NOMO-1 treated with dmso at 0.1 percent for 144 hours (cell line): Measurements from ENCODE around the gene C6orf62.
"Not testable (repeated sequence)": the region's sequence is repeated elsewhere in the genome, so short reads cannot be mapped to it uniquely, and the experiment has no call there.

Experiments
- DNase-seq: peaks from one replicate; lab custom pipeline; 2025; ENCODE audit not compliant: unreplicated experiment; lab: John Stamatoyannopoulos, UW

Gene C6orf62

GRCh38 chr6:24668997-24669361 is 50.0 kb downstream of the C6orf62 start:
- no peak for DNase-seq

GRCh38 chr6:24668066-24668996 is 50.6 kb downstream of the C6orf62 start:
- DNase-seq, result peak; percentile 93

- peak; percentile 22 for DNase-seq
These were observed 51.6 kb downstream of the C6orf62 start for GRCh38 chr6:24667378-24667803.

GRCh38 chr6:24666641-24667377 is 52.1 kb downstream of the C6orf62 start, which contains the start of the genes ACOT13 and TDP2:
Gene ACOT13, plus strand, starts transcription at chr6:24667077. Its CDS starts 187 bp downstream, at chr6:24667264.
Gene TDP2, minus strand, starts transcription at chr6:24666899. Its CDS starts 37 bp downstream, at chr6:24666862.
- DNase-seq, result peak; percentile 96

GRCh38 chr6:24666097-24666640 is 52.8 kb downstream of the C6orf62 start:
- peak; percentile 13 for DNase-seq

GRCh38 chr6:24664046-24664987 is 54.6 kb downstream of the C6orf62 start:
- no peak for DNase-seq

- DNase-seq, result no peak
These were observed 55.8 kb downstream of the C6orf62 start for GRCh38 chr6:24663189-24663588.

GRCh38 chr6:24662236-24662635 is 56.7 kb downstream of the C6orf62 start:
- DNase-seq, result no peak

- not testable (repeated sequence) for DNase-seq
These were observed 57.2 kb downstream of the C6orf62 start for GRCh38 chr6:24661759-24662158.

- DNase-seq, result no peak
These were observed 58.8 kb downstream of the C6orf62 start for GRCh38 chr6:24660105-24660504.

GRCh38 chr6:24659561-24659960 is 59.4 kb downstream of the C6orf62 start:
- no peak for DNase-seq

GRCh38 chr6:24658573-24659560 is 60.1 kb downstream of the C6orf62 start:
- DNase-seq, result no peak

- no peak for DNase-seq
These were observed 63.7 kb downstream of the C6orf62 start for GRCh38 chr6:24655215-24655614.
